C1 segment of cervical spinal cord (tissue), 14 donors: ENCODE results near the gene TWF2.

Experiments used
- DNase-seq, 14 donors: peaks; one replicate each; lab custom pipeline; 2025; lab: John Stamatoyannopoulos, UW

TWF2 gene

DNA sequence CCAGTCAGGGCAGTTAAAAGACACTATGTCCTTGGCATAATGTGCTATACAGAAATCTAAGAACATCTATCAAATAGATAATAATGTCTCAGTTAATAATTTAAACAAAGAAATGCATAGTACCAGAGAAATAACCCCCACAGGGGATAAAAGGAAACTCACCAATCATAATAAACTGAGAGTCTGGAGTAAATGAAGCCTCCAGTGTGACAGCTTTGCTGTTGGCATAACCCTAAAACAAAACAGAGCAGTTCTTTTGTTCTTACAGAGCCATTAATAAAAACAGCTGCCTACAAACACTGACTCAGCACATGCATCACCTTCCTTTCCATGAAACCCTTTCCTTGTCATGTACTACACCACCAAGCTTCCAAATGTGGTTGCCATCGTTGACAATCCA is 20.1 kb upstream of the TWF2 start:
- no peak for DNase-seq

DNA sequence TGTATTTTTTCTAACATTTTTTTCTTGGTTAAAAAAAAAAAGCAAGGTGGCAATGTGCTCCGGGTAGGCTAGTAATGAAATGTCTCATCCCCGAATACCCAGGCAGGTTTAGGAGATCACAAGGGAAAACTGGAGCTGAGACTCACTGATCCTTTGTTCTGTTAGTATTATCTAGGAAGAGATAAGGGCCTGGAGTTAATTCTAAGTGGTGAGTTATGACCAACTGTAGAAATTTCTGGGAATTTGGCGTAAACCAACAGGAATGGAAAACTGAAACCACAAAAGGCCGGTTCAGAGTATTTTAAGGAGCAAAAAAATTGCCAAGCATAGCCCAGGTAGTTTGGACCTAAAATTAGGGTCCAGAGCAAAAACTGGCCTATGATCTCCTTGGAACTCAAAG is 19.0 kb upstream of the TWF2 start:
- DNase-seq = no peak

DNA sequence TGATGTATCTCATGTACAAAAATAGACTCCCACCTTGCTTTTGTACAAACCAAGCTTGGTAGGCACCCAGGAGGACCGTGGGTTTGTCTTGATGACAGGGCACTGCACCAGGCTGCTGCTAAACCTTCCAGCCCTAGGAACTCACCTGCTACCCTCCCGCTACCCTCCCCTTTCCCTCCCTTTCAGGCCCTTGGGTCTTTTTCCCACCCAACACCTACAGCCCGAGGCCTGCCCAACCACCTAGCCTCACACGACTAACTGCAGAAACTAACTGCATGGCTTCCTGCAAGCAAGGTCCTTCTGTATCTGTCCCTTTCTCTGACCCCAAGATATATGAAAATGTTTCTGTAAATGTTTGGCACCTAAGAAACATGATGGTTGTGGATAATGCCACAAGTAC is 17.7 kb upstream of the TWF2 start:
- DNase-seq = no peak

DNA sequence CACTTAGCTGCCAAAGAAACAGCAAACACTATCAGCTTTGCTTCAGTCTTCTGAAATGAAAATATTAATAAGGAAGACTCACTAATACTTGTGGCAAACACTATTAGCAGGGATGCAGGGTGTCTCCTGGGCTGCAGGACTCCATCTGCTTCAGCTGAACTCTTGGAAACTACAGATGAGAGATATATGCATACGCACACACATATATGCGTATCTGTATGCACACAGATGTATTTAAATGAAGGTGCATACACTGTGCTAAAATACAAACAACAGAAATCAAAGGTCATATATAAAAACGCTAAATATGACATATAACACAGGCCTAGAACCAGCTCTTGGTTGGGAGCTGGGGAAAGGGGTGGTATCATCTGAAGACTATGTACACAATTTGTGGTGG is 17.2 kb upstream of the TWF2 start:
- no peak for DNase-seq

GRCh38 chr3:52254608-52255007 is 15.7 kb upstream of the TWF2 start:
- DNase-seq = no peak

- DNase-seq = peak in 5 of 14 donors; percentile 34 to 54 (median 38)
Observed at GRCh38 chr3:52253314-52254304, 14.7 kb upstream of the TWF2 start.

- DNase-seq = no peak
Observed at GRCh38 chr3:52250122-52250521, 11.2 kb upstream of the TWF2 start.

DNA sequence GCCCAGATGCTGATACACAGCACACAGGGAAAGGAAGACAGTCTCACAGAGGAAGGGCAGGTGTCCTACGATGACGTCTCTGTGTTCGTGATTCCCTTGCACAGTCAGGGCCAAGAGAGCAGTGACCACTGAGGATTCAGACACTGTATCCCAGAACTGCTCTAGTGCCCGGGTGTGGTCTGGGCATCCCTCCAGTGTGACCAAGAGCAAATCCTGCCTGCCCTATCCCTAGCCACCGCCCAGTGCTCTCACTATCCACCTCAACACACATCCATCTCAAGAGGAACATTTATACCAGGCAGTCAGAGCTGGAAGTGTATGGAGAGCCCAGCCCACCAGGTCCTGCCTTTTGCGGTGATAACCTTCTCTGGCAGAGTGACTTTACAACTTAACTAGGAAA is 10.7 kb upstream of the TWF2 start:
- no peak for DNase-seq

DNA sequence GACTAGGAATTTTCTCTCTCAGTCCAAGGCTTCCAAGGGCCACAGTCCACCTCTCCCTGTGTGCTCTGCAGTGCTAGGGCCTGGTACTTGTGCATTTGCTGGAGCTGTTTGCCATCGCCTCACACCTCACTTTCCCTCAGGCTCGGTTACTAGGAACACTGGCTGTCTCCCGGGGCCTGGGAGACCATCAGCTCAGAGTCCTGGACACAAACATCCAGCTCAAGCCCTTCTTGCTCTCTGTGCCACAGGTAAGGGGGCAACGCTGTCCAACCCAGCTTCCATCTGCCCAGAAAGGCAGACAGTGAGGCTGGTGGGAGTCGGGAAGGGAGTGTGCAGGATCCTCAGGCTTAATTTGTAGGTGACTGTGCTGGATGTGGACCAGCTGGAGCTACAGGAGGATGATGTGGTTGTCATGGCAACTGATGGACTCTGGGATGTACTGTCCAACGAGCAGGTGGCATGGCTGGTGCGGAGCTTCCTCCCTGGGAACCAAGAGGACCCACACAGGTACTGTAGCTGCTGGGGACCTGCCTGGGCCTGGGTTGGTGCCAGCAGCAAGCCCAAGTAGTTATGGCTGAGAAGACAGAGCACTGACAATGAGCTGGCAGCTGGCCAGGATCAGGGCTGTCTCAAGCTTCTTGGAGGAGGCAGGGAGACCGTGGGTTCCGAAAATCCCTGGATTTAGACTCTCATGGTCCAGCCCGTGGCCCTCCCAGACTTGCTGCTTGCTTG is 10.0 kb upstream of the TWF2 start:
- peak in 1 of 14 donors; percentile 92 for DNase-seq

DNA sequence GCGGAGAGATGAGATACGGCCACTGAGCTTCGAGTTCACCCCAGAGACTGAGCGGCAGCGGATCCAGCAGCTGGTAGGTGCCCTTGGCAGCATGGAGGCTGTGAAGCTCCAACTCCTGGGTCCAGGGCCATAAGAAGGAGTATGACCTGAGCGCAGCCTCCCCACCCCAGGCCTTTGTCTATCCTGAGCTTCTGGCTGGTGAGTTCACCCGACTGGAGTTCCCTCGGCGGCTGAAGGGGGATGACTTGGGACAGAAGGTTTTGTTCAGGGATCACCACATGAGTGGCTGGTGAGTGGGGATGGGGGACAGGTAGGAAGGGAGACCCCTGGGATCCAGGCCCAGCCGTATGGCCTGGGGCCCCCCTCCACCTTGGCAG is 9.2 kb upstream of the TWF2 start:
- DNase-seq = no peak

GRCh38 chr3:52247409-52248164 is 8.6 kb upstream of the TWF2 start:
- no peak for DNase-seq

- no peak for DNase-seq
Observed at GRCh38 chr3:52246728-52247408, 7.9 kb upstream of the TWF2 start.

GRCh38 chr3:52246264-52246620 is 7.3 kb upstream of the TWF2 start:
- DNase-seq = no peak

- peak in 3 of 14 donors; percentile 36 to 54 (median 44) for DNase-seq
Observed at GRCh38 chr3:52245322-52246263, 6.6 kb upstream of the TWF2 start, which contains the start of gene PPM1M. Gene PPM1M (plus strand): TSS chr3:52245759. CDS start chr3:52245825, 66 bp downstream.

GRCh38 chr3:52243791-52244628 is 5.1 kb upstream of the TWF2 start:
- DNase-seq = peak in 3 of 14 donors; percentile 26 to 68 (median 60)

- DNase-seq = no peak
Observed at GRCh38 chr3:52242039-52242438, 3.1 kb upstream of the TWF2 start.

DNA sequence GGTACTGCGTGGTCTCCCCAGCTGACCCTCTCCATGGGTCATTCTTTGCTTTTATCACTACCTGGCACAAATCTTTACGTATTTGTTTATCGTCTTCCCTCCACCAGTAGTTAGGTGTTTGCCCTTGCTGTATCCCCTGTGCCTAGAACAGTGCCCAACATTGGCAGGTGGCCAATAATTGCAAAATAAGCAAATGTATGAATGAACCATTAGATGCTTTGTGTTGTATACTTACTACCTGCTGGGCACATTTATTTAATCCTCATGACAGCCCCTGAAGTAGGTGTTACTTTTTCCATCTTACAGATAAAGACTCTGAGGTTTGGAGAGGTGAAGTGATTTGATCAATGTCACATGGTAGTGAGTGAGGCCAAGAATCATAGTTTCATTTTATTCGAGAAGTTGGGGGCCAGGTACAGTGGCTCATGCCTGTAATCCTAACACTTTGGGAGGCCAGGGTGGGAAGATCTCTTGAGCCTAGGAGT is 2.0 kb upstream of the TWF2 start:
- DNase-seq = no peak

- peak in 7 of 14 donors; percentile 22 to 73 (median 37) for DNase-seq
Observed at GRCh38 chr3:52240059-52240885, 1.3 kb upstream of the TWF2 start.
